Measurements from ENCODE around the gene MTR.

MTR gene

GRCh38 chr1:236779312-236779711 is 15.8 kb upstream of the MTR start:
- DNase-seq (ENCODE audit: low read depth) = no peak

- DNase-seq (ENCODE audit: low read depth) = no peak
These were observed 9.6 kb upstream of the MTR start for GRCh38 chr1:236785477-236785876.

- no peak for DNase-seq (ENCODE audit: low read depth)
These were observed 8.6 kb upstream of the MTR start for GRCh38 chr1:236786453-236786852.

DNA sequence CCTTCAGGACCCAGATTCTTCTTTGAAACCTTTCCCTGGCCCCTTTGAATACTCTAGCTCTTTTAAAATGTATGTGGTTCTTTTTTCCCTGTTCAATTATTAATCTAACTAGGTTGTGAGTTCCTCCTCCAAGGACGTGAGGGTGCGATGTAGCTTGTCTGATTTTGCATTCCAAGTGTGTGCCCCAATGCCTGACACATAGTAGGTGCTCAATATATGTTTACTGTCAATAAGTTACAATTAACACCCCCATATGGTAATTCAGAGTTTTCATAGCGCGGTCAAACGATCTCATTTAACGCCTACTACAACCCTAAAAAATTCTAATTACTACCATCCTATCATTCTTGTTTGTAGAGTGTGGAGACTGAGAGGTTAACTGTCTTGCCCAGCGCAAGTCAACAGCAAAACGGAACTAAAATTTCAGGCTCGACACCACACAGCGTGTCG is 482 bp upstream of the MTR start:
- no peak for DNase-seq (ENCODE audit: low read depth)

DNA sequence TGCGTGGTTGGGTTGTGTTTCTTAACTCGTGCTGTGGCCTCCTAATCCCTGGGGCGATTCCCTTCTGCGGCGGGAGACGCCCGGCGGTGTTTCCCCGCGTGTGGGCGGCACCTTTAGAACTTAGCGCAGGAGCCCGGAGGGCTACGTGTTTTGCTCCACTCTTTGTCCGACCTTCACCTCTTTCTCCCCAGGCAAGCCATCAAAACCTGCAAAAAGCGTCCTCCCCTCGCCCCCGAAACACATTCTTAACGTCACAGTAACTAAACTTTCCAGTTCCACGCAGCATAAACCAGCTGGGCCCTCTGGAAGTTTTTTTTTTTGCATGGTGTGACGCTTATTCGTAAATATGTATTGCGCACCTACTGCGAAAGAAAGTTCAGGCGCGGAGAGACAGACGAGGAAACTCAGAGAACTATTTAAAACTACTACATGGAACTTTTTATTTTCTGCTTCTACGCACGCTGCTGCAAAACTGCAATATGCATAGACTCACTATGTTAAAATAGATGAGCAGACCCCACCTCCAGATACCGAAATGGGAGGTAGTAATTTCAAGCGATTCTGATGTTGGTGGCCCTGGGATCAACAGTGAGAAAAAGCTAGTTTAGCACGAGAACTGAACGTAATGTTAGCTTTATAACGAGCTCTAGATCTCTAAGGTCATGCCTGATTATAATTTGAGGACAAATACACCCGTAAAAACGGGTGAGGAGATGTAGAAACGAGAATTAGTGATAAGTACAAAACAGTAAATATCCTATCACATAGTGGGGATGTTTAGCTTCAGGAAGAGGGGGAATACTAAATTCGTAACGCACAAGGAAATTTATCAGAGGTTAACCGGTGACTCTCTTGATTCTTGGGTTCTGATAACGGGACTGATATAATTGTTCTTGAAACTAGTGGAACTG is 920 bp downstream of the MTR start:
- peak; percentile 42 for DNase-seq (ENCODE audit: low read depth)

GRCh38 chr1:236799001-236799400 is 3.9 kb downstream of the MTR start:
- no peak for DNase-seq (ENCODE audit: low read depth)

DNA sequence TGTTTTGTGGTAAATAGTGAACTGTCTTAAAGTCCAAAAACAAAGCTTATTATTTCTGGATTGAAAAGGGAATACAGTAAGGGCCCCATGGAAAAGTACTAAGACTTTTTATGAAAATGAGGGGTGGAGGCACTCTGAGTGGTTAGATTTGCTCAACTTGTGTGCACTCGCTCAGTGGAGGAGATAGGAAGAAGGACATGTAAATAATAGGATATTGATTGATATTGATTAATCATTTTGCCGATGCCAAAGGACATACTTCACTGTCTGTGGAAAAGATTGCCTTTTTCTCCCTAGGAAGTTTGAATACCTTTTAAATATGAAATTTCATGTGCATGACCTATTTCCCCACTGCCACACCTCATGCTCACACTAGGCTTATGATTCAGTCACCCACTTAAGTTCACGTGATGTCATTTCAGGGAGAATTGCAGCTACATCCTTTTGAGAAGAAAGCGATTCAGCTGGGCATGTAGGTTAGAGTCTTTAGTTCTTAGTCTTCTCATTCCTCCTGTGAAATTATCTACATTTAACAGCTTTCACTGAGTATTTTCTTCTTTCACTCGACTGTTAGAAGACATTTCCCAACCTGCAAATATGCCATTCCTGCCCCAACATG is 5.0 kb downstream of the MTR start:
- DNase-seq (ENCODE audit: low read depth) = no peak

GRCh38 chr1:236800623-236801022 is 5.5 kb downstream of the MTR start:
- DNase-seq (ENCODE audit: low read depth) = no peak

DNA sequence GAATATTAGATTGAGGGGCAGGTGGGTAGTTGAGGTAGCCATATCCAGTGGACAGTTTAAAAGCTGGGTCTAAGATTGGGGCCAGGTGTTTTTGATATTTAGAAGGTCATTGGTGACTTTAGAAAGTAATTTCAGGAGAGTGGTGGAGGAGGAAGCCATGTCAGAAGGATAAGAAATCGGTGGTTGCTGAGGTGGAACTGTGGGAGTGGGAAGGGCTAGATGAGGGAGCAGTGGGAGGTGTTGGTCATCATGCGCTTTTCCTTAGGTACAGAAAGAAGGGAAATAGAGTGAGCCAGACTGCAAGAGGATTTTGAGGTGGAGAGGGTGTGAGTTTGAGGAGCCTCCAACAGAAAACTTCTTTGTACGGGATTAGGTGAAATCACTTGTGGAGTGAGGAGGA is 7.2 kb downstream of the MTR start:
- no peak for DNase-seq (ENCODE audit: low read depth)

DNA sequence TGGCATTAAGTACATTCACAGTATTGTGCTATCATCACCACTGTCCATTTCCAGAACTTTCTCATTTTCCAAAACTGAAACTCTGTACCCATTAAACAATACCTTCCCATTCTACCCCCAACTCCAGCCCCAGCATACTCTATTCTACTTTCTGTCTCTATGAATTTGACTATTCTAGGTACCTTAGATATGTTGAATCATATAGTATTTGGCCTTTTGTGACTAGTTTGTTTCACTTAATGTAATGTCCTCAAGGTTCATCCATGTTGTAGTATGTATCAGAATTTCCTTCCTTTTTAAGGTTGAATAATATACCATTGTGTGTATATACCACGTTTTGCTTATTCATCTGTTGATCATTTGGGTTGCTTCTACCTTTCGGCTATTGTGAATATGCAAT is 11.5 kb downstream of the MTR start:
- no peak for DNase-seq (ENCODE audit: low read depth)

GRCh38 chr1:236808005-236808404 is 12.9 kb downstream of the MTR start:
- DNase-seq (ENCODE audit: low read depth) = no peak

DNA sequence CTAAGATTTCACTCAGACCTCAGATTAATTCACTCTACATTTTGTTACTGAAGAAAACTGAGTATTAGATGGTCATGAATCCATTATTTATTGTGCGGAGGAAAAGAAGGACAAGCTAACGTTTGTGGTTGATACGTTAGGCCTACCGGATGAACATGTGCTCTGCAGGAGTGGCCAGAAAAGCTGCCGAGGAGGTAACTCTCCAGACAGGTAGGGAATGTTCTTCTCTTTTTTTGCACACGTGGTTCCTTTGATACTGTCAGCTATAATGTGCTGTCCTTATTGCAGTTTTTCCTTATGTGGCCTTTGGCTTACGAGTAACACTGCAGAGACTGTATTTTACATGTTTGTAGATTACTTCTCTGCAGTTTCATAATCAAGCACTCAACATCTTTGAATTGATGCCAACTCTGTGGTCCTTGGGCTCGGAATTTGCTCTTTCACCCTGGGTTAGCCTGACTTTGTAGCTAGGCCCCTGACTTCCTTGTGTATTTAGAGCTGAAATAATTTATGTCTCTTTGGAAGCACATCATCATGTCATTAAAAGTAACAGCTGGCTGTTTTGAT is 13.6 kb downstream of the MTR start:
- DNase-seq (ENCODE audit: low read depth) = no peak

GRCh38 chr1:236809148-236809547 is 14.1 kb downstream of the MTR start:
- DNase-seq (ENCODE audit: low read depth) = no peak

GRCh38 chr1:236810018-236810417 is 14.9 kb downstream of the MTR start:
- no peak for DNase-seq (ENCODE audit: low read depth)

- DNase-seq (ENCODE audit: low read depth) = no peak
These were observed 17.4 kb downstream of the MTR start for GRCh38 chr1:236812334-236813030.

DNA sequence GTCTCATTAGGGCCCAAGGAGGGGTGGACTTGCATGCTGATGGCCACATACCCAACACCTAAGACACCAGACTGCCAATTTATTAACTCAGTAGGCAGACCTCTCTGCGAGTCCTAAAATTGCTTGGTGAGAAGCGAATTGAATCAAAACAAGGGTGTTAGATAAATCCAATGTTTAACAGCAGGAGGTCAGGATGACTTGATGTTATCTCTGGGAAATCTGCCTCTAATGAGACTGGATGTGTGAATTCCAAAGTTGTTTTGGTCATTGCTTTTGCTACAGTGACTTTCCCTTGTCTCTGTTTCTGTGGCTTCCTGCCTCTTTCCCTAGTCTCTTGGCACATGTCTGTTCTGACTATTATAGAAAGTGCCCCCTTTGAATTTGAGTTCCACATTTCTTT is 20.8 kb downstream of the MTR start:
- no peak for DNase-seq (ENCODE audit: low read depth)

GRCh38 chr1:236819856-236820255 is 24.8 kb downstream of the MTR start:
- no peak for DNase-seq (ENCODE audit: low read depth)

DNA sequence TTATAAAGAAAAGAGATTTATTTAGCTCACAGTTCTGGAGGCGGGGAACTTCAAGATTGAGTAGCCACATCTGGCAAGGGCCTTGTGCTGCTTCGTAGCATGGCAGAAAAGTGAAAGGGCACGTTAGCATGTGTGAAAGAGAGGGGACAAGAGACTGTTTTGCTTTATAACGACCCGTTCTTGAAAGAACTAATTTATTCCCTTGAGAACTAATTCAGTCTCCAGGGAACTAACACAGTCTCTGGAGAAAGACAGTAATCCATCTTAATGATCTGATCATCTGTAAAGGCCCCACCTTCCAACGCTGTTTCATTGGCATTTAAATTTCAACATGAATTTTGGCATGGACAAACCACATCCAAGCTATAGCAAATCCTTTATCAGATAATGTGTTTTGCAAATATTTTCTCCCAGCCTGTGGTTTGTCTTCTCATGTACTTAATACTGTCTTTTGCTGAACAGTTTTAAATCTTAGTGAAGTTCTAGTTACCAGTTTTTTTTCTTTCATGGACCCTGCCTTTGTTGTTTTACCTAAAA is 26.1 kb downstream of the MTR start:
- no peak for DNase-seq (ENCODE audit: low read depth)

GRCh38 chr1:236823559-236823958 is 28.5 kb downstream of the MTR start:
- DNase-seq (ENCODE audit: low read depth) = no peak

GRCh38 chr1:236829085-236829484 is 34.0 kb downstream of the MTR start:
- no peak for DNase-seq (ENCODE audit: low read depth)

- DNase-seq (ENCODE audit: low read depth) = no peak
These were observed 35.0 kb downstream of the MTR start for GRCh38 chr1:236830116-236830515.

- DNase-seq (ENCODE audit: low read depth) = no peak
These were observed 35.5 kb downstream of the MTR start for GRCh38 chr1:236830560-236830959.
